AG04450 (cell line): ENCODE data around the gene CTTN. TPM values are rescaled to one million over a fixed set of nuclear protein-coding genes. Genes with fewer than 3 reads are reported as not detected.

Experiments
- CTCF ChIA-PET: fragments of 300-600, 350-600 bp; formaldehyde crosslinking; extraction: SDS; loops from one replicate; lab custom pipeline; 2022; ENCODE audit warnings: antibody characterized with exemption, inconsistent platforms; lab: Charles Lee
- POLR2A ChIA-PET: fragments of 350-600 bp; formaldehyde crosslinking; extraction: SDS; loops from one replicate; lab custom pipeline; 2021; ENCODE audit warnings: antibody characterized with exemption, inconsistent platforms; lab: Yijun Ruan, JAX
- DNase-seq: peaks from one replicate; pipeline ENCODE4 v3.0.0-alpha.2; 2011; ENCODE audit warnings: low read depth, low spot score
- H3K27ac ChIP-seq: one replicate; pipeline ENCODE4 v1.5.1; 2012; ENCODE audit warnings: low read depth, low read length, control low read depth
- H3K27me3 ChIP-seq: one replicate; pipeline ENCODE4 v1.6.0; 2012; ENCODE audit warnings: low read length; ENCODE audit not compliant: control insufficient read depth, insufficient read depth
- H3K4me3 ChIP-seq: 2 replicates; pipeline ENCODE4 v1.5.1; 2011; ENCODE audit warnings: mild to moderate bottlenecking, low read depth, low read length, control low read depth
- H3K9me3 ChIP-seq: 2 replicates; pipeline ENCODE4 v1.5.1; 2012; ENCODE audit warnings: low read length; ENCODE audit not compliant: control insufficient read depth, insufficient read depth
- polyA plus RNA-seq: library from polyadenylated mRNA; depleted of rRNA; stranded (reverse); fragments of >200 nt; gene quantifications from 2 replicates; pipeline ENCODE4 v1.2.3, GENCODE V29; 2011
- TF ChIP-seq, protein P1 (sequence below): IDR thresholded peaks from 2 replicates; pipeline ENCODE4 v1.5.1; 2011; ENCODE audit warnings: low read depth, low read length, control low read depth, inconsistent platforms

CTTN gene
- polyA plus RNA-seq, 1 experiment, result 180 TPM

GRCh38 chr11:70411713-70412452 is 13.6 kb downstream of the CTTN start:
- CTCF ChIA-PET, result no interaction called here
- DNase-seq, result no peak

DNA sequence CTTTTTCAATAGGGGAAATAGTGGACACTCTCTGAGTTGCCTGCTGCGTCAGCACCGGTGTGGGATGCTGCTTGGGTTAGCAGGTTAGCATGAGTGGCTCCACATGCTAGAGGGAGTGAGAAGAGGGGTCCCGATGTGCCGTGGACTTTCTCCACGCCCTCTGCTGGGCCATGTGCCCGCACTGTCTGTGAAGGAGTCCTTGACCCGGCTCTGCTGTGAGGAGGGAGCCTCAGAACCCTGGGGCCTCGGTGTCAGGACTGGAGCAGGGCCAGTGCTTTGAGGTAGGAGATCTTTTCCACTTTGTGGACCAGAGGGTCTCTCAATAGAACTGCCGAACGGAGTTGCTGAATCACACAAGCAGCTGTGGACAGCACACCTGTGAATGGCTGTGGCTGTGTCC is 14.8 kb downstream of the CTTN start:
- no peak overlapping the region for H3K4me3 ChIP-seq
- POLR2A ChIA-PET, result no interaction called here
- peak overlapping the region; percentile 11 for H3K27ac ChIP-seq
- no peaks in the 10 kb centered on the region; the same call in 1 of the 2 replicates for H3K9me3 ChIP-seq
- CTCF ChIA-PET, result no interaction called here
- no peaks in the 10 kb centered on the region for H3K27me3 ChIP-seq
- DNase-seq, result no peak
- TF ChIP-seq, protein P1, sequence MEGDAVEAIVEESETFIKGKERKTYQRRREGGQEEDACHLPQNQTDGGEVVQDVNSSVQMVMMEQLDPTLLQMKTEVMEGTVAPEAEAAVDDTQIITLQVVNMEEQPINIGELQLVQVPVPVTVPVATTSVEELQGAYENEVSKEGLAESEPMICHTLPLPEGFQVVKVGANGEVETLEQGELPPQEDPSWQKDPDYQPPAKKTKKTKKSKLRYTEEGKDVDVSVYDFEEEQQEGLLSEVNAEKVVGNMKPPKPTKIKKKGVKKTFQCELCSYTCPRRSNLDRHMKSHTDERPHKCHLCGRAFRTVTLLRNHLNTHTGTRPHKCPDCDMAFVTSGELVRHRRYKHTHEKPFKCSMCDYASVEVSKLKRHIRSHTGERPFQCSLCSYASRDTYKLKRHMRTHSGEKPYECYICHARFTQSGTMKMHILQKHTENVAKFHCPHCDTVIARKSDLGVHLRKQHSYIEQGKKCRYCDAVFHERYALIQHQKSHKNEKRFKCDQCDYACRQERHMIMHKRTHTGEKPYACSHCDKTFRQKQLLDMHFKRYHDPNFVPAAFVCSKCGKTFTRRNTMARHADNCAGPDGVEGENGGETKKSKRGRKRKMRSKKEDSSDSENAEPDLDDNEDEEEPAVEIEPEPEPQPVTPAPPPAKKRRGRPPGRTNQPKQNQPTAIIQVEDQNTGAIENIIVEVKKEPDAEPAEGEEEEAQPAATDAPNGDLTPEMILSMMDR, result no peak

More at GRCh38 chr11:70411713-70412452, 13.6 kb downstream of the CTTN start:
- H3K4me3 ChIP-seq, result no peak overlapping the region
- TF ChIP-seq, protein P1, result no peak
- no peak overlapping the region for H3K27ac ChIP-seq
- no peaks in the 10 kb centered on the region for H3K27me3 ChIP-seq
- POLR2A ChIA-PET, result no interaction called here
- no peaks in the 10 kb centered on the region; the same call in 1 of the 2 replicates for H3K9me3 ChIP-seq

GRCh38 chr11:70414341-70415100 is 16.2 kb downstream of the CTTN start:
- Histone ChIP-seq H3K27ac (peak overlapping the region; percentile 39), H3K4me3 (no peak overlapping the region), H3K27me3 (no peaks in the 10 kb centered on the region), H3K9me3 (no peaks in the 10 kb centered on the region; the same call in 1 of the 2 replicates)
- ChIA-PET POLR2A (no interaction called here), CTCF (interaction anchor here (0.8 kb wide), 1 partner anchor 60 kb away, joined by 3 read pairs; no protein-coding TSS in a partner anchor)
- no peak for DNase-seq
- TF ChIP-seq, protein P1, result no peak

GRCh38 chr11:70415191-70415590 is 16.9 kb downstream of the CTTN start:
- CTCF ChIA-PET, result interaction anchor here (0.7 to 0.8 kb wide), 2 partner anchors 20 to 60 kb away, joined by 3 to 8 read pairs; no protein-coding TSS in a partner anchor
- Histone ChIP-seq H3K9me3 (no peaks in the 10 kb centered on the region; the same call in 1 of the 2 replicates), H3K4me3 (no peak overlapping the region), H3K27me3 (no peaks in the 10 kb centered on the region), H3K27ac (peak overlapping the region; percentile 40)
- TF ChIP-seq, protein P1, result peak; percentile 53
- POLR2A ChIA-PET, result interaction anchor here (1.2 to 1.4 kb wide), 3 partner anchors 9 to 17 kb away, joined by 3 to 5 read pairs (median 4); partner anchors contain the start of gene CTTN
- DNase-seq, result no peak
